ENCODE results near the gene UBR1. TPM values are rescaled to one million over a fixed set of nuclear protein-coding genes. Genes with fewer than 3 reads are reported as not detected.
A peak's percentile ranks its signal among the peaks of the same experiment; 100 is the strongest.

UBR1 gene
- total RNA-seq, 4 donors from 2014 or later = 39.3 to 50.5 (median 40.8) TPM

DNA sequence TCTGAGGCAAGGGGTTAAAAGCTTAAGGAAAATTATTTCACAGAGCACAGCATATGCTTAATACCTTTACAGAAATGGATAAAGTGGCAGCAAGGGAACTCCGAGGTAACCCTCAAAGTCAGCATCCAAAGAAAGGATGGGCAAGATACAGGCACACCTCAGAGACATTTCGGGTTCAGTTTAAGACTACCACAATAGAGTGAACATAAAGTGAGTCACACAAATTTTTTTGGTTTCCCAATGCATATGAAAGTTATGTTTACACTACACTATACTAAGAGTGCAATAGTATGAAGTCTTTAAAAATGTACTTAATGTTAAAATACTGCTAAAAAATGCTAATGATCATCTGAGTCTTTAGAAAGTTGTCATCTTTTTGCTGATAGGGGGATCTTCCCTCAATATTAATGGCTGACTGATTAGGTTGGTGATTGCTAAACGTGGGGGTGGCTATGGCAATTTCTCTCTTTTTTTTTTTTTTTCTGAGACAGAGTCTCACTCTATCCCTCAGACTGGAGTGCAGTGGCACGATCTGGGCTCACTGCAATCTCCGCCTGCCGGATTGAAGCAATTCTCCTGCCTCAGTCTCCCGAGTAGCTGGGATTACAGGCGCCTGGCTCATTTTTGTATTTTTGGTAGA is 10.0 kb downstream of the UBR1 start:
- Histone ChIP-seq H3K4me1 (peaks cover 3 to 4% of the 10 kb centered on the region in 2 donors), H3K9me3 (no peaks in the 10 kb centered on the region), H3K27me3 (no peaks in the 10 kb centered on the region), H3K36me3 (no peaks in the 10 kb centered on the region), H3K27ac (no peak overlapping the region), H3K4me3 (replicated peaks in 1 of 3) (no peak overlapping the region)
- 94 to 95% methylated on average over 8 of the region's 8 CpGs for WGBS, 2 donors
- intact Hi-C loops (cut with DNase I) = no loop called here
- no peak for DNase-seq
- TF ChIP-seq, protein P1, sequence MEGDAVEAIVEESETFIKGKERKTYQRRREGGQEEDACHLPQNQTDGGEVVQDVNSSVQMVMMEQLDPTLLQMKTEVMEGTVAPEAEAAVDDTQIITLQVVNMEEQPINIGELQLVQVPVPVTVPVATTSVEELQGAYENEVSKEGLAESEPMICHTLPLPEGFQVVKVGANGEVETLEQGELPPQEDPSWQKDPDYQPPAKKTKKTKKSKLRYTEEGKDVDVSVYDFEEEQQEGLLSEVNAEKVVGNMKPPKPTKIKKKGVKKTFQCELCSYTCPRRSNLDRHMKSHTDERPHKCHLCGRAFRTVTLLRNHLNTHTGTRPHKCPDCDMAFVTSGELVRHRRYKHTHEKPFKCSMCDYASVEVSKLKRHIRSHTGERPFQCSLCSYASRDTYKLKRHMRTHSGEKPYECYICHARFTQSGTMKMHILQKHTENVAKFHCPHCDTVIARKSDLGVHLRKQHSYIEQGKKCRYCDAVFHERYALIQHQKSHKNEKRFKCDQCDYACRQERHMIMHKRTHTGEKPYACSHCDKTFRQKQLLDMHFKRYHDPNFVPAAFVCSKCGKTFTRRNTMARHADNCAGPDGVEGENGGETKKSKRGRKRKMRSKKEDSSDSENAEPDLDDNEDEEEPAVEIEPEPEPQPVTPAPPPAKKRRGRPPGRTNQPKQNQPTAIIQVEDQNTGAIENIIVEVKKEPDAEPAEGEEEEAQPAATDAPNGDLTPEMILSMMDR (IDR thresholded peaks at IDR 0.05) = no peak
- no peak for TF ChIP-seq POLR2A (IDR thresholded peaks at IDR 0.05)

DNA sequence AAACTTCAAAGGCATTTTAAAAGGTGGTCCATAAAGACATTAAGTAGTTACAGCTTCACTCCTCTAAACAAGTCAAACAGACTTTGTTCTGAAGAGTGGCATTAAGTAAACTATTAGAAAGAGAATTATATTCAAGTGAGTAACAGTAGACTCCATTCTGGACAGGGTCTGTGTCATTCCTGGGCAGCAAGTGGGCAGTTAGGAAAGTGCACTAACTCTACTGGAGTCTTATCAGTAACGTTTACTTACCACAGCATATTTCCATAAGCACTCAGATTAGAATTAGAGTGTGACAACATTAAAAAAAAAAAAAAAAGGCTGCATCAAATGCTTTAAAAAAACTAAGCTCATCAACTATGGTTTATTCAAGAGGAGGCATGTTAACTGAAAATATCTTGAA is 10.6 kb downstream of the UBR1 start:
- Histone ChIP-seq H3K36me3 (no peaks in the 10 kb centered on the region), H3K4me1 (peaks cover 3 to 4% of the 10 kb centered on the region in 2 donors), H3K9me3 (no peaks in the 10 kb centered on the region), H3K27ac (no peak overlapping the region), H3K27me3 (no peaks in the 10 kb centered on the region), H3K4me3 (replicated peaks in 1 of 3) (no peak overlapping the region)
- DNase-seq = no peak
- 25 to 27% methylated on average over 1 of the region's 1 CpG for WGBS, 2 donors
- intact Hi-C loops (cut with DNase I) = no loop called here
- TF ChIP-seq, protein P1 (IDR thresholded peaks at IDR 0.05) = no peak
- no peak for TF ChIP-seq POLR2A (IDR thresholded peaks at IDR 0.05)

DNA sequence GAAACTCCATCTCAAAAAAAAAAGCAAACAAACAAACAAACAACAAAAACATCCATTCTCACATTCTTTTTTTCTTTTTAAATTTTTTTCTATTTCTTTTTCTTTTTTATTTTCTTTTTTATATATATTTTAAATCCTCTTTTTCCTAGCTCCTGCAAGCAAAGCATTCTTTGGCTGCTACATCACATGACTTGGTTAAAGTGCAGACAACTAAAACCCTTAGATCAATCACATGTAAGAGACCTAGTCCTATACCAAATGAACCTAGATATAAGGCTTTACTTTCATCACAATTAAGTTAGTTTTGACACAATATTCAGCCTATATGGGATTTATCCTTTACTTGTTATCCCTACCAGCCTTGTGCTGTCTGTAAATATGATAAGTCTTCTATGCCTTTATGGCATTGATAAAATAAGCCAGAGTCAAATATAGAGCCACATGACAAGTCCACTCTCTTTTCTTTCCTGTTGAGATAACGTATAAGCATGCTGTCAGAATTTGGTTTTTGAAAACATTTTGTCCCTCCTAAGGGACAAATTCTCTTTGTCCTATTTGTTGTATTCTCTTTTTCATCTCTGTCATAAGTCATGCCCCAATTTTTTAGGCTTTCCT is 11.3 kb downstream of the UBR1 start:
- Histone ChIP-seq H3K27ac (no peak overlapping the region), H3K4me1 (peaks cover 3 to 4% of the 10 kb centered on the region in 2 donors), H3K4me3 (replicated peaks in 1 of 3) (no peak overlapping the region), H3K27me3 (no peaks in the 10 kb centered on the region), H3K9me3 (no peaks in the 10 kb centered on the region), H3K36me3 (no peaks in the 10 kb centered on the region)
- no peak for TF ChIP-seq POLR2A (IDR thresholded peaks at IDR 0.05)
- TF ChIP-seq, protein P1 (IDR thresholded peaks at IDR 0.05) = no peak
- 85 to 89% methylated on average over 1 of the region's 1 CpG for WGBS, 2 donors
- intact Hi-C loops (cut with DNase I) = no loop called here
- no peak for DNase-seq

DNA sequence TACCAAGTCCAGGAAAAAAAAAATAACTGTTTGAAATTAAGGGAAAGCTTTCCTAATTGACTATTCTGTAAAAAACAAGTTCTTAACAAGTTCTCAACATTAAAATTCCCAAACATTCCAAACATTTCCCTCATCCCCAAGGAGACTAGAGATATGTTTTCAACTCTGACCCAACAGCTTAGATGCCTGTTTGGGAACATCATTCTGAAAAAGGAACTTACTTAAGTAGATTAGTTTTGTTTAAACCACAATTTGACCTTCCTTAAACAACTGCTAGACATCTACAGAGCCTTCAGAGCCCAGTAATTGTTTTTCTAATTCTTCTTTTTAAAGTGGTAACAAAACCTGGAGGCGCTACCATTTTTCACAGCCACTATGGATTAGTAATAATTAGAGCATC is 12.8 kb downstream of the UBR1 start:
- intact Hi-C loops (cut with DNase I) = no loop called here
- WGBS, 2 donors = 86 to 94% methylated on average over 1 of the region's 1 CpG
- peaks cover 3 to 4% of the 10 kb centered on the region in 2 donors for H3K4me1 ChIP-seq
- DNase-seq = no peak
- H3K4me3 ChIP-seq (replicated peaks in 1 of 3) = no peak overlapping the region
- no peaks in the 10 kb centered on the region for H3K9me3 ChIP-seq
- H3K27ac ChIP-seq = peak overlapping the region in 1 of 3 donors; percentile 19
- TF ChIP-seq, protein P1 (IDR thresholded peaks at IDR 0.05) = no peak
- H3K27me3 ChIP-seq = no peaks in the 10 kb centered on the region
- H3K36me3 ChIP-seq = no peaks in the 10 kb centered on the region

DNA sequence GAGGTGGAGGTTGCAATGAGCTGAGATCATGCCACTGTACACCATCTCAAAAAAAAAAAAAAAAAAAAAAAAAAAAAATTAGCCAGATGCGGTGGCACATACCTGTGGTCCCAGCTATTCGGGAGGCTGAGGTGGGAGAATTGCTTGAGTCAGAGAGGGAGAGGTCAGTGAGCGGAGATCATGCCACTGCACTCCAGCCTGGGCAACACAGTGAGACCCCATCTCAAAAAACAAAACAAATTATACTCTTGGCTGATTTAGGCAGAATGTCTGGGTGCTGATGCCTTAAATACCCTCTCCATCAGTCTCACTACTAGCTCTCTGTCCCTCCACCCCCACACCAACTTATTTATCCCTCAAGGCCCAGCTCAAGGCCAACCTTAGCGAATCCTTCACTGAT is 14.0 kb downstream of the UBR1 start:
- H3K36me3 ChIP-seq = no peaks in the 10 kb centered on the region
- intact Hi-C loops (cut with DNase I) = no loop called here
- peaks cover 3 to 4% of the 10 kb centered on the region in 2 donors for H3K4me1 ChIP-seq
- 97 to 98% methylated on average over 4 of the region's 4 CpGs for WGBS, 2 donors
- no peak for TF ChIP-seq POLR2A (IDR thresholded peaks at IDR 0.05)
- TF ChIP-seq, protein P1 (IDR thresholded peaks at IDR 0.05) = no peak
- no peak overlapping the region for H3K4me3 ChIP-seq (replicated peaks in 1 of 3)
- no peaks in the 10 kb centered on the region for H3K9me3 ChIP-seq
- H3K27me3 ChIP-seq = no peaks in the 10 kb centered on the region
- H3K27ac ChIP-seq = no peak overlapping the region
- DNase-seq = no peak
